Activated CD8-positive, alpha-beta T cell treated with anti-CD3 and anti-CD28 coated beads for 36 hours (primary cell): ENCODE measurements around the gene CHST15. TPM values are rescaled to one million over a fixed set of nuclear protein-coding genes. Genes with fewer than 3 reads are reported as not detected.

Experiments used
- ATAC-seq: fragments of 200-7000 bp; cut with Tn5 transposase; one replicate; pipeline ENCODE4 v1.10.0; 2021; ENCODE audit warnings: mild to moderate bottlenecking, moderate library complexity
- CTCF ChIA-PET: fragments of 350-600 bp; sonication (Branson Sonifier 250); formaldehyde crosslinking; loops from one replicate; lab custom pipeline; 2021; ENCODE audit warnings: antibody characterized with exemption; lab: Charles Lee
- POLR2A ChIA-PET: fragments of 350-600 bp; sonication (Branson Sonifier 250); formaldehyde crosslinking; loops from one replicate; lab custom pipeline; 2021; ENCODE audit warnings: antibody characterized with exemption; lab: Charles Lee
- DNase-seq: peaks from one replicate; pipeline ENCODE4 v3.0.0-alpha.2; 2020
- H3K27ac Mint-ChIP-seq: one replicate; pipeline ENCODE4 v1.8.0; 2021; ENCODE audit warnings: mild to moderate bottlenecking, mixed read lengths
- H3K27me3 Mint-ChIP-seq: one replicate; pipeline ENCODE4 v1.8.0; 2021; ENCODE audit warnings: mixed read lengths
- H3K36me3 Mint-ChIP-seq: one replicate; pipeline ENCODE4 v1.8.0; 2021; ENCODE audit warnings: low read depth, mixed read lengths
- H3K4me1 Mint-ChIP-seq: one replicate; pipeline ENCODE4 v1.8.0; 2021; ENCODE audit warnings: low read depth, mixed read lengths
- H3K4me3 Mint-ChIP-seq: one replicate; pipeline ENCODE4 v1.8.0; 2021; ENCODE audit warnings: mild to moderate bottlenecking, moderate library complexity, mixed read lengths
- H3K9me3 Mint-ChIP-seq: one replicate; pipeline ENCODE4 v1.8.0; 2021; ENCODE audit warnings: mixed read lengths
- intact Hi-C: fragments of 100-400 bp; cut with micrococcal nuclease; formaldehyde crosslinking; loops from one replicate; pipeline ENCODE4 v1.10.0; 2022
- total RNA-seq, 2 experiments: library from RNA; stranded (reverse); gene quantifications; one replicate each; pipeline ENCODE4 v1.2.3, GENCODE V29; 2021
- TF ChIP-seq, protein P1 (sequence below): fragments of 200-600 bp; IDR thresholded peaks from one replicate; pipeline ENCODE4 v1.8.0; 2022; ENCODE audit warnings: antibody characterized with exemption, mild to moderate bottlenecking

The CHST15 gene
- total RNA-seq, 2 experiments from 2014 or later: 0.36 to 0.81 TPM

GRCh38 chr10:124058346-124059003, 34.9 kb downstream of the CHST15 start:
- intact Hi-C loops: no loop called here
- ATAC-seq (no peak), DNase-seq (no peak)
- Mint-ChIP-seq H3K27me3 (no peaks in the 10 kb centered on the region), H3K9me3 (no peaks in the 10 kb centered on the region), H3K4me3 (no peak overlapping the region), H3K4me1 (peaks cover 6% of the 10 kb centered on the region), H3K36me3 (no peaks in the 10 kb centered on the region), H3K27ac (no peak overlapping the region)
- TF ChIP-seq, protein P1, sequence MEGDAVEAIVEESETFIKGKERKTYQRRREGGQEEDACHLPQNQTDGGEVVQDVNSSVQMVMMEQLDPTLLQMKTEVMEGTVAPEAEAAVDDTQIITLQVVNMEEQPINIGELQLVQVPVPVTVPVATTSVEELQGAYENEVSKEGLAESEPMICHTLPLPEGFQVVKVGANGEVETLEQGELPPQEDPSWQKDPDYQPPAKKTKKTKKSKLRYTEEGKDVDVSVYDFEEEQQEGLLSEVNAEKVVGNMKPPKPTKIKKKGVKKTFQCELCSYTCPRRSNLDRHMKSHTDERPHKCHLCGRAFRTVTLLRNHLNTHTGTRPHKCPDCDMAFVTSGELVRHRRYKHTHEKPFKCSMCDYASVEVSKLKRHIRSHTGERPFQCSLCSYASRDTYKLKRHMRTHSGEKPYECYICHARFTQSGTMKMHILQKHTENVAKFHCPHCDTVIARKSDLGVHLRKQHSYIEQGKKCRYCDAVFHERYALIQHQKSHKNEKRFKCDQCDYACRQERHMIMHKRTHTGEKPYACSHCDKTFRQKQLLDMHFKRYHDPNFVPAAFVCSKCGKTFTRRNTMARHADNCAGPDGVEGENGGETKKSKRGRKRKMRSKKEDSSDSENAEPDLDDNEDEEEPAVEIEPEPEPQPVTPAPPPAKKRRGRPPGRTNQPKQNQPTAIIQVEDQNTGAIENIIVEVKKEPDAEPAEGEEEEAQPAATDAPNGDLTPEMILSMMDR: no peak
- POLR2A ChIA-PET: no interaction called here
- CTCF ChIA-PET: no interaction called here

DNA sequence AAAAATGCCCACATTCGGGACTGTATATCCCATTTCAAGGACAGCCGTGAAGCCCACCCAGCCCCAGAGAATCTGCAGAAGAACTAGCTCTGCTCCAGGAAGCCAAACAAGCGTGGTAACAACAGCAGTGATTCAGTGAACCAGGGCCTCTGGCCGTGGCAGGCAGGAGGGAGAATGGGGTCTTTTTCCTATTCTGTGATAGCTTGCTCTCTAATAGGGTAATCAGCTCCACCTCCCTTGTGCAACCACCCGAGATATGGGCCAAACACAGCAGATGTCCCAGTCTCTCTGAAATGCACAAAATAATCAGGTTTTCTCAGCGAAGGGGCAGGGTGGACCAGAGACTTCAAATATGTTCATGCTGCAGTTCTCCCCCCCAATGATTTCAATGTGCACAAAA, 35.8 kb downstream of the CHST15 start:
- intact Hi-C loops: no loop called here
- H3K4me1 Mint-ChIP-seq: peaks cover under 1% of the 10 kb centered on the region
- no peak overlapping the region for H3K27ac Mint-ChIP-seq
- ATAC-seq (no peak), DNase-seq (no peak)
- CTCF ChIA-PET: no interaction called here
- no peaks in the 10 kb centered on the region for H3K36me3 Mint-ChIP-seq
- H3K27me3 Mint-ChIP-seq: no peaks in the 10 kb centered on the region
- POLR2A ChIA-PET: no interaction called here
- no peaks in the 10 kb centered on the region for H3K9me3 Mint-ChIP-seq
- TF ChIP-seq, protein P1: no peak
- H3K4me3 Mint-ChIP-seq: no peak overlapping the region

- H3K9me3 Mint-ChIP-seq: no peaks in the 10 kb centered on the region
- ChIA-PET CTCF (interaction anchor here (2.0 kb wide), 1 partner anchor 60 kb away, joined by 5 read pairs; no protein-coding TSS in a partner anchor), POLR2A (no interaction called here)
- no peaks in the 10 kb centered on the region for H3K4me1 Mint-ChIP-seq
- no peaks in the 10 kb centered on the region for H3K36me3 Mint-ChIP-seq
- TF ChIP-seq, protein P1: no peak
- H3K4me3 Mint-ChIP-seq: no peak overlapping the region
- no peak overlapping the region for H3K27ac Mint-ChIP-seq
- no peaks in the 10 kb centered on the region for H3K27me3 Mint-ChIP-seq
- DNase-seq (no peak), ATAC-seq (no peak)
- intact Hi-C loops: no loop called here
Measured at GRCh38 chr10:124056337-124056980, 36.9 kb downstream of the CHST15 start.

GRCh38 chr10:124053971-124054370, 39.4 kb downstream of the CHST15 start:
- ATAC-seq (no peak), DNase-seq (no peak)
- intact Hi-C loops: no loop called here
- no peaks in the 10 kb centered on the region for H3K27me3 Mint-ChIP-seq
- ChIA-PET CTCF (no interaction called here), POLR2A (no interaction called here)
- no peaks in the 10 kb centered on the region for H3K9me3 Mint-ChIP-seq
- no peaks in the 10 kb centered on the region for H3K36me3 Mint-ChIP-seq
- no peak overlapping the region for H3K4me3 Mint-ChIP-seq
- no peaks in the 10 kb centered on the region for H3K4me1 Mint-ChIP-seq
- TF ChIP-seq, protein P1: no peak
- no peak overlapping the region for H3K27ac Mint-ChIP-seq

- Mint-ChIP-seq H3K4me3 (no peak overlapping the region), H3K9me3 (no peaks in the 10 kb centered on the region), H3K4me1 (no peaks in the 10 kb centered on the region), H3K27me3 (no peaks in the 10 kb centered on the region), H3K36me3 (no peaks in the 10 kb centered on the region), H3K27ac (no peak overlapping the region)
- DNase-seq: no peak
- CTCF ChIA-PET: no interaction called here
- ATAC-seq: no peak
- TF ChIP-seq, protein P1: no peak
- intact Hi-C loops: no loop called here
- POLR2A ChIA-PET: no interaction called here
Measured at GRCh38 chr10:124052561-124052960, 40.8 kb downstream of the CHST15 start.
